Activated CD8-positive, alpha-beta memory T cell treated with anti-CD3 and anti-CD28 coated beads for 4 hours (primary cell): ENCODE results near the gene RWDD3.

Source experiments
- DNase-seq, 2 donors: peaks; one replicate each; pipeline ENCODE4 v3.0.0-alpha.2; 2020; ENCODE audit warnings: low read depth in 2 of 2

The RWDD3 gene

GRCh38 chr1:95233737-95234500 is at the start of gene RWDD3:
TSS of gene RWDD3 (plus strand) at chr1:95234210. CDS start at chr1:95234231, 21 bp downstream.
- DNase-seq = peak; percentile 86 to 87

GRCh38 chr1:95186149-95186548 is 47.9 kb upstream of the RWDD3 start:
- no peak for DNase-seq

- DNase-seq = no peak
These were observed 40.4 kb upstream of the RWDD3 start for GRCh38 chr1:95193591-95193990.

GRCh38 chr1:95195046-95195445 is 39.0 kb upstream of the RWDD3 start:
- DNase-seq = no peak

GRCh38 chr1:95196017-95196416 is 38.0 kb upstream of the RWDD3 start:
- no peak for DNase-seq

- no peak for DNase-seq
These were observed 36.3 kb upstream of the RWDD3 start for GRCh38 chr1:95197616-95198252.

GRCh38 chr1:95201905-95202304 is 32.1 kb upstream of the RWDD3 start:
- DNase-seq = no peak

- no peak for DNase-seq
These were observed 30.0 kb upstream of the RWDD3 start for GRCh38 chr1:95203908-95204437.

- DNase-seq = no peak
These were observed 27.5 kb upstream of the RWDD3 start for GRCh38 chr1:95206514-95206913.

GRCh38 chr1:95207223-95207935 is 26.6 kb upstream of the RWDD3 start:
- DNase-seq = no peak

GRCh38 chr1:95208876-95209275 is 25.1 kb upstream of the RWDD3 start:
- no peak for DNase-seq

- DNase-seq = no peak
These were observed 24.7 kb upstream of the RWDD3 start for GRCh38 chr1:95209291-95209690.

- DNase-seq = no peak
These were observed 17.6 kb upstream of the RWDD3 start for GRCh38 chr1:95216292-95216990.

- no peak for DNase-seq
These were observed 16.6 kb upstream of the RWDD3 start for GRCh38 chr1:95217371-95217770.

- DNase-seq = no peak
These were observed 14.6 kb upstream of the RWDD3 start for GRCh38 chr1:95219407-95219806.

GRCh38 chr1:95221306-95221705 is 12.7 kb upstream of the RWDD3 start:
- DNase-seq = no peak

GRCh38 chr1:95222629-95223028 is 11.4 kb upstream of the RWDD3 start:
- DNase-seq = no peak

- DNase-seq = no peak
These were observed 10.9 kb upstream of the RWDD3 start for GRCh38 chr1:95223110-95223509.

- DNase-seq = no peak
These were observed 7.0 kb upstream of the RWDD3 start for GRCh38 chr1:95226781-95227660.

GRCh38 chr1:95229037-95229436 is 5.0 kb upstream of the RWDD3 start:
- DNase-seq = no peak

GRCh38 chr1:95229706-95230105 is 4.3 kb upstream of the RWDD3 start:
- DNase-seq = no peak
